HG03060 (cell line): ENCODE results near the gene ZSCAN10.
A peak's percentile ranks its signal among the peaks of the same experiment; 100 is the strongest.
"Not testable (repeated sequence)": the region's sequence is repeated elsewhere in the genome, so short reads cannot be mapped to it uniquely, and the experiment has no call there.

Experiments
- ATAC-seq: cut with Tn5 transposase; IDR thresholded peaks from one replicate; pipeline ENCODE4 v1.9.1; 2021; ENCODE audit warnings: low read depth, moderate number of reproducible peaks; ENCODE audit not compliant: unreplicated experiment

Gene ZSCAN10

DNA sequence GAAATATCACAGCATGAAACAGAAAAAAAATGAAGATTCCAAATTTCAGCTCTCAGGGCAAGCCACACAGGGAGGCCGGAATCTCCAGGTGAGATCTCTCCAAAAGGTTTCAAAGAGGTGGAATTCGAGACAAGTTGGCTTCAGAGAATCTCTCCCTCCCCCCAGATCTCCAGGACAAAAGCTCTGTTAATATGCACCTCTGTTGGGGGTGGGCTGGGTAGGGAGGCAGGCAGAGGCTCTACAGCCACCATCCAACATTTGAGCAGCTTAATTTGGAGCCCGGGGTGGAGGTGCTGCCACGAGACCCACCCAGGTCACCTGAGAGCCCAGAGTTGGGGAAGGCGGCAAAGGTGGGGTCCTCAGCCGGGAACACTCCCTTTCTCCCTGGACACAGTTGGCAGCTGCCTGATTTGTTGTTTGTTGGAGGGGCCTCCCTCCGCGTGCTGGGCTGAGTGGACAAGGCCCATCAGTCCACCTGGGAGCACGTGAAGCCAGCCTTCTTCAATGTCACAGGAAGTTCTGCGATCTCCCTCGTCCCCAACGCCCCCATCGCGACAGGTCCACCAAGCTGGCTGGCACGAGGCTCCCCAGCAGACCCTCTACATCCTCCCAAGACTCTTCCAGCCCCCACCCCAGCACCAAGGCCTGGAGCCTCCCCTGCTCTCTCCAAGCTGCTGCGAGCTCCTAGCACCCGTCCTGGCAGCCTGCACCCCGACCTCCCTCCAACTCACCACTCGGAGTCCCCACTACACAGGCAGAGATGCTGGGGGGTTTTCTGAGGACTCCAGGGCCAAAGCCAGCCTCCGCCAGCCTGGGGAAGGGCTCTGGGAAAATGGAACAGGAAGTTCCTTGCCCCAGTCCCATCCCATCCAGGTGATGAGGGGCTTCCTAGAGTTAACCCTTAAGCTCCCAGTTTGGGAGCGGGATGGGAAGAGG lies at the start of gene ZSCAN10:
ZSCAN10 (minus strand) TSS at position 836 of the 936 bp plus-strand sequence. CDS start 6,357 bp downstream, outside the sequence.
- no peak for ATAC-seq

DNA sequence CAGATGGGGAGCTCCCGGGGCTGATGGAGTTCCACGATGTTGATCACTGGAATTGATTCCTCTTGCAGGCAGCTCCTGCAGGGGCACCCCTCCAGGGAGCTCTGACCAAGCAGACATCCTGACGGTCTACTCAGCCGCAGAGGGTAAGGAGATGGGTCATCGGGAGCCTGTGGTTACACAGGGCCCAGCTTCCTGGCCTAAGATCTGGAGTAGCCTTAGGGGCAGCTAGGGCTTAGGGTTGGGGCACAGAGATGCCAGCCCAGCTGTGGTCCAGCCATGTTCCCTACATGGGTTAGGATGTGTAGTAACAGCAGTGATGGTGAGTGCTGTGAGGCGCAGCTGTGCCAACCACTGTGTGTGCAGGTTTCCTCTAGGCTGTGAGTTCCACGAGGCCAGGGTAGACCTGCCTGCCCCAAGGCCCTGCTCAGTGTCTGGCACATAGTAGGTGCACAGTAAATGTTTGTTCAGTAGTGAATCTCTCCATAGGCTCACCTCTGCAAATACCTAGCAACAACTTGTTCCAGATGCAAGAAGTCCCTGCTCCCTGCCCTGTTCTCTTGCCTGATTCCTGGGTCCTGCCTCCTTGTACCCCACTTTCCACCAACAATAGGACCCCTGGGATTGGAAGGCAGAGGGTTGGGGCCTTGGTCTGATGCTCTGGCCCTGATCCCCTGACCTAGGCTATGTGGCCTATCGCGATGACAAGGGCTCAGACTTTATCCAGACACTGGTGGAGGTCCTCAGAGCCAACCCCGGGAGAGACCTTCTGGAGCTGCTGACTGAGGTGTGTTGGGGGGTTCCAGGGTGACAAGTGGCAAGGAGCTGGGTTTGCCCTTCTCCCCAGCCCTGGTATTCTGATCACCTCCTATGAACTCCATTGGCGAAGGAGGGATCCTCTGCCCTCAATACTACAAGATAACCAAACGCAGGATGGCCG lies 49.4 kb upstream of the ZSCAN10 start:
- ATAC-seq, result no peak

DNA sequence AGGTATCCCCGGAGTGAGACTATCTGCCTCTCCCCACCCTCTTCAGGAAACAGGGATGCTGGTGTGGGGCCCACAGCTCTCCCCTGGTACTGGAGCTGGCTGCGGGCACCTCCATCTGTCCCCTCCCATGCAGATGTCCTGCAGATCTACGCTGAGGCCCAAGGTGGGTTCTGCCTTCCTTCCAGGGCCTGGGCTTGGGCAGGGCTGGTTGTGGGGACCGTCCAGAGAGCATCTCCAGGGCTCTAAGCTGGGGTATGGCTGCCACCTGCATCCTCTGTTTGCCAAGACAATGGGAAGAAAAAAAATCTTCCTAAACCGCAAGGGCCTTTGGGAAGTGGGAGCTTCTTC lies 48.6 kb upstream of the ZSCAN10 start:
- ATAC-seq, result no peak

DNA sequence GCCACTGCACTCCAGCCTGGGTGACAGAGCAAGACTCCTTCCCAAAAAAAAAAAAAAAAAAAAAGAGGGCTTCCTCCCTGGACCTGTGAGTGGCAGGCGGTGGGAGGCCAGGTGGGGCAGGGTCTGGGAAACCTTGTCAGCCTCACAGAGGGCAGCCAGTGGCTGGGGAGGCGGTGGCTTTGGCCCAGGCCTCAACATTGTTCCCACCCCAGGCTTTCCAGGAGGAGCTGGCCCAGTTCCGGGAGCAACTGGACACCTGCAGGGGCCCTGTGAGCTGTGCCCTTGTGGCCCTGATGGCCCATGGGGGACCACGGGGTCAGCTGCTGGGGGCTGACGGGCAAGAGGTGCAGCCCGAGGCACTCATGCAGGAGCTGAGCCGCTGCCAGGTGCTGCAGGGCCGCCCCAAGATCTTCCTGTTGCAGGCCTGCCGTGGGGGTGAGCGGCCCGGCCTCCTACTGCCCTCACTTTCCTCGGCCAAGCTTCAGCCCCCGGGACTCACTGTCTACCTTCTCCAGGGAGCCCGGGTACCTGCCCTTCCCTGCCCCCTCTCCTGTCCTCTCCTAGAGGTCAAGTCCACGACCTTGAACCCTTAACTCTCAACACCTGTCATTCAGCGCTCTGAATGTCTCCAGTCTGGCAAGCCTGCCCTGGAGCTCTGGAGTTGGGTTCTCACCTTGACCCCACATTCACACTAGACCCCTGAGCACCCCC lies 48.1 kb upstream of the ZSCAN10 start:
- ATAC-seq, result no peak

DNA sequence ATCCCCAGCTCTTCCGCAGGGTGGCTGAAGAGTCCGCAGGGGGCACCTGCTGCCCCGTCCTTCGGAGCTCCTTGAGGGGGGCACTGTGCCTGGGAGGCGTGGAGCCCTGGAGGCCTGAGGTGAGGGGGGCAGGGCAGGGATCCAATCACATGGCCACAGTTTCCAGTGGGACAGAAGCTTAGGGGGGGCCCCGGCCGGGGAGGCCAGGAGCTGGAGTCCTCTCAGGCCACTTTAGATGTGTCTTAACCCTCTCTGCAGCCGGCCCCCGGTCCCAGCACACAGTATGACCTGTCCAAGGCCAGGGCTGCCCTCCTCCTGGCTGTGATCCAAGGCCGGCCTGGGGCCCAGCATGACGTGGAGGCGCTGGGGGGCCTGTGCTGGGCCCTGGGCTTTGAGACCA lies 46.6 kb upstream of the ZSCAN10 start:
- ATAC-seq, result no peak

DNA sequence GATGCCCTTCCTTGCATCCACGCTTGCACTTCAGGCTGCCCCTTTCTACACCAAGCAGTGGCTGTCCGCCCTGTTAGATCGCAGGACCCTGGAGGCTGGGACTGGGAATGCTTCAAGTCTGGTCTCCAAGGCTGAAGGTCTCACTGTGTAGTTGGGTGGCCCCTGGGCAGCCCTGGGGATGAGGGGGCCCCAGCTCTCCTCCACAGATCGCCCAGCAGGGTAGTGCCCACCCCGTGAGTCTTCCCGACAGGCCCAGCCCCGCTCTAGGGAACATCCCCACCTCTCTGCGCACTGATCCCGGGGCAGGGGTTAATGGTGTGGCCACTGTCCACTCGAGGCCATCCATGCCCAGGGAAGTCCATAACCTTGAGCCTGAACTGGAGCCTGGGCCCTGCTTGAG lies 46.1 kb upstream of the ZSCAN10 start:
- no peak for ATAC-seq

DNA sequence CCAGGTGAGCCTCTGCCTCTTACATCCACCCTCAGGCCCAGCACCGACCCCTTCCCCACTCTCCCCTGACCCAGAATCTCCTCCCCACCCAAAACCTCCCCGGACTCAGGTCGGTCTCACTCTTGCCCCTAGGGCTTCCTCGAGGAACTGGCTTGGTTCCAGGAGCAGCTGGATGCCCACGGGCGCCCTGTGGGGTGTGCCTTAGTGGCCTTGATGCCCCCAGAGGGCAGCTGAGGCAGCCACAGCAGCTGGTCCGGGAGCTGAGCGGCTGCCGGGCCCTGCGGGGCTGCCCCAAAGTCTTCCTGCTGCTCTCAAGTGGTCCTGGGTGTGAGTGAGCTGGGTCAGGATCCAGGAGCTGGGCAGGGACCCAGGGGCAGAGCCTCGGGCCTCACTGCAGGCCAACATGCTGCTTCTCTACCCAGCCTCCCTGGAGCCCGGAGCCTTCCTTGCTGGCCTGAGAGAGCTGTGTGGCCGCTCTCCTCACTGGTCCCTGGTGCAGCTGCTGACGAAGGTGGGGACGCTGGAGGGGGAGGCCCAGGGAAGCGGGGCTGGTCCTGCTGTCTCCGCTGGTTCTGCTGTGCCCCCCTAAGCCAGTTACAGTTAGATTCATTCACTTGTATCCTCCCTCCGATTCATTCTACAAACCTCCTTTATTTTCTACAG lies 45.4 kb upstream of the ZSCAN10 start:
- no peak for ATAC-seq

DNA sequence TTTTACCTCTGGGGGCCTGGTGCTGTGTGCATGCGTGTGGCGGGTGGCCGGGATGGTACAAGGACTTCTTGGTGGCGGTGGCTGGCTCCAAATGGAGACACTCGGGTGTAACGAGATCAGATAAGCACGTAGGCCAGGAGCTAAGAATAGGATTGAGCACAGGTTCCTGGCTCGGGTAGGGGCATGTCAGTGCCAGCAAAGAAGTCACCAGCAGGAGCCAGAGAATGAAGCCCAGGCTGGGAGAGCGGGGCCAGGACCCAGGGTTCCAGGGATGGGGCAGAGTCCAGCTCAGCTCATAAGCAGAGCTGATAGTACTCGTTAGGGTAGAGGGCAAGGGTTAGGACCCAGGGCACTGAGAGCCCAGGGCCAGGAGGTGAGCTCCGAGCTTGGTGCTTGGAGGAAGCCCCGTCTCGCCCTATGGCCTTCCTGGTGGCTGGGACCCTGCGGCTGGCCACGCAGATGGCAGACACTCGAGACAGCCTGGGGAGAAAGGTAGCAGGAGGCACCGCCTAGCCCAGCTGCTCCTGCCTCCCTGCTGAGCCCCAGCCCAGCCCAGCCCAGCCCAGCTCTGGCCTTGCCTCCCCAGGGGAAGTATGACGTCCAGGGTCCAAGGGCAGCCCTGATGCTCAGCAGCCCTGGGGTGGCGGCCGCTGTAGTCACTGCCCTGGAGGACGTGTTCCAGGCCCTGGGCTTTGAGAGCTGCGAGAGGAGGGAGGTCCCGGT lies 44.7 kb upstream of the ZSCAN10 start:
- no peak for ATAC-seq

DNA sequence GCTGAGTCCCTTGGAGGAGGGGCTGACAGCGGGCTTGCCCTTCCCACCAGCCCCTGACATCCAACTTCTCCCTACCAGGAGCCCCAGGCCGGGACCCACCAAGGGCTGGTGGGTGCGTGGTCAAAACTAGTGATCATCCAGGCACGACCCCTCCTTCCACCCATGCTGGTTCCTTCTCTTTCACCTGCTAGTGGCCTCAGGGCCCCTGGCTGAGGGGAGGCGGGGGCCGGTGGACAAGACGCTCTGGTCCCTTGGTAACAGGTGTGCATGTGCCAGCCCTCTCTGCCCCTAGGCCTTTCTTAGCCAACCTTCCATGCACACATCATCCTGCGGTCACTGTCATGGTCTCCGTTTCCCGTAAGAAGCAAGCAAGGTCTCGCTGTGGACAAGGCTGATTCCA lies 44.1 kb upstream of the ZSCAN10 start:
- no peak for ATAC-seq

DNA sequence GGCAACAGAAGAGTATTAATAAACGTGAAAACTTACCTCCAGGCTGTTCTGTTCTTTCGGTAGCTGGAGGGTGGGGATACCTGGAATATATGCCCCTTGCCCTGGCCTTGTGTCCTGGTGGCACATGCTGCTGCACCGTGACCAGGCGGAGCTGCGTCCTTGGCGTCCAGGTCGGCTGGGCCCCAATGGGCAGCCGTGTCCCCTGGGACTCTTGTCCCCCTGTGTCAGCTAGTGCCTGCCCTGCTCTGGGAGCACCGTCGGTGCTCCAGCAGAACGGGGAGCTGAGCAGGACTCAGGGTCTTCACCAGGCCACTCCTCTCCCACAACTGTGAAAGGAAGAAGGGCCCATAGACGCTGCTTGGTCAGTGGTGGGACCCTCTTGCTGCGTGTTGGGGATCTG lies 43.7 kb upstream of the ZSCAN10 start:
- no peak for ATAC-seq

DNA sequence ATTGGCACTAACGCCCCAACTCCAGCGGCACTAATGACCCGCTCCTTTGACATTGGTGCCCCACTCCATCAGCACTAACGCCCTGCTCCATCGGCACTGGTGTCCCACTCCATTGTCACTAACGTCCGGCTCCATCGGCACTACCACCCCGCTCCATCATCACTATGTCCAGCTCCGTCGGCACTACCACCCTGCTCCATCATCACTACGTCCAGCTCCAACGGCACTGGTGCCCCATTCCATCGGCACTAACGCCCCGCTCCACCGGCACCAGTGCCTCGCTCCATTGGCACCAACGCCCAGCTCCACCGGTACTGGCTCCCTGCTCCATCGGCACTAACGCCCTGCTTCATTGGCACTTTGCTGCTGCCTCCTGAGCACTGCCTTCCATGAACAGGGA lies 43.2 kb upstream of the ZSCAN10 start:
- ATAC-seq, result no peak

DNA sequence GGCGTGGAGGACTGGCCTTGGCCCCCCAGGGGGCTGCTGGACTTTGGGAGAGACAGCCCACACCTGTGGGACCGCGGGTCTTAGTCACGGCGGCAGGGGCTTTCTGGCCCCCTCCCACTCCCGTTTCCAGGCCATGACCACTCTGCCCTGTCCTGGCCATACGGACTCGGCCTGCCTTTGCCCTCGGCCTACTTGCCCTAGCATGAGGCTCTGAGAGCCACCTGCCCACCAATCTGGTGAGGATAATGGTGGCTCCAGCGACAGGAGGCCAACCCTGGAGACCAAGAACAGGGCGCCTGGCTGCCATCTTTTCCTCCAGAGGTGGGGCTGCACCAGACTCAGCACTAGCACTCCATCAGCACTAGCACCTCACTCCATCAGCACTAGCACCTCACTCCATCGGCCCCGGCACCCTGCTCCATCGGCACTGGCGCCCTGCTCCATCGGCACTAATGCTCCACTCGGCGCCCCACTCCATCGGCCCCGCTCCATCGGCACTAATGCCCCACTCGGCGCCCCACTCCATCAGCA lies 42.8 kb upstream of the ZSCAN10 start:
- no peak for ATAC-seq

DNA sequence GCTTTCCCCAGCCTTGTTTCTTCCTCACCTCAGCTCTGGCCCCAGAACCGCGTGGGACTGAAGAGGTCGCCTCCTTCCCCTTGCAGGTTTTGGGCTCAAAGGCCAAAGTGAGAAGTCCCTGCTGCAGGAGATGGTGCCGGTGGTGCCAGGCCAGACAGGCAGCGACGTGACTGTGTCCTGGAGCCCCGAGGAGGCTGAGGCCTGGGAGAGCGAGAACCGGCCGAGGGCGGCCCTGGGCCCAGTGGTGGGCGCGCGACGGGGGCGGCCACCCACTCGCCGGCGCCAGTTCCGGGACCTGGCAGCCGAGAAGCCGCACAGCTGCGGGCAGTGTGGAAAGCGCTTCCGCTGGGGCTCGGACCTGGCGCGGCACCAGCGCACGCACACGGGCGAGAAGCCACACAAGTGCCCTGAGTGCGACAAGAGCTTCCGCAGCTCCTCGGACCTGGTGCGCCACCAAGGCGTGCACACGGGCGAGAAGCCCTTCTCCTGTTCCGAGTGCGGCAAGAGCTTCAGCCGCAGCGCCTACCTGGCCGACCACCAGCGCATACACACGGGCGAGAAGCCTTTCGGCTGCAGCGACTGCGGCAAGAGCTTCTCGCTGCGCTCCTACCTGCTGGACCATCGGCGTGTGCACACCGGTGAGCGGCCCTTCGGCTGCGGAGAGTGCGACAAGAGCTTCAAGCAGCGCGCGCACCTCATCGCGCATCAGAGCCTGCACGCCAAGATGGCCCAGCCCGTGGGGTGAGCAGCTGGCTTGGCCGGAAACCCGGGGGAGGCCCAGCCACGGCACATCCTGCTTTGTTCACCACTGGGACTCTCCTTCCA lies 41.7 kb upstream of the ZSCAN10 start:
- no peak for ATAC-seq

DNA sequence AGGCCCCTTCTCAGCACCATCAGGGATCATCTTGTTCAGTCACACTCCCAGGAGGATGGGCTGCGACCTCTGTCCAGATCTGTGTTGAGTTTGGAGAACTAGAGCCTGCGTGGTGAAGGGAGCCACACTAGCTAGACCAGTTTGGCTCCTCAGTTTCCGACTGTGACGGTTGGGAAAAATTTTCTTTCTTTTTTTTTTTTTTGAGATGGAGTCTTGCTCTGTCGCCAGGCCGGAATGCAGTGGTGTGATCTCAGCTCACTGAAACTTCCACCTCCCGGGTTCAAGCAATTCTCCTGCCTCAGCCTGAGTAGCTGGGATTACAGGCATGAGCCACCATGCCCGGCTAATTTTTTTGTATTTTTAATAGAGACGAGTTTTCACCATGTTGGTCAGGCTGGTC lies 40.5 kb upstream of the ZSCAN10 start:
- not testable (repeated sequence) for ATAC-seq

DNA sequence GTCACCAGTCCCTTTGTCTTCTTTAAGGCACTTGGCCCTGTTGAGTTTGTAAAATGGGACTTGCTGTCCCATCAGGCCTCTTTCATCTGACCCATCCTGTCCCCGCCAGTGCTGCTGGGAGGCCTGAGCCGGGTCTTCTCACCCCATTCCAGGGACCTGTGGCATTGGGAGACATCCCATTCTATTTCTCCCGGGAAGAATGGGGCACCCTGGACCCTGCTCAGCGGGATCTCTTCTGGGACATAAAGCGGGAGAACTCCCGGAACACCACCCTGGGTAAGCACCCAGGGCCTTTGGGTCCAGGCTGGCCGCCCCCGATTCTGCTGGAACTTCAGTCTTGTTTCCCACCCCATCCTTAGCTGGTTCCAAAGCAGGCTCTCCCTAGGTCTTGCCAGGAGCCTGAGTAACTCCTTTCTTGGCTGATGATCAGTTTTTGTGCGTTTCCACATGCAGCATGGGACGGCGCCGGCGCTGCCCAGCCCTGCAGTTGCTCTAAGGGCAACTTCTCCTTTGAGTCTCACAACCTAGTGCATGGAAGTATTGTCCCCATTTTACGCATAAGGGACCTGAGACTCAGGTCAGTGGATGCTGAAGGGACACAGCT lies 39.8 kb upstream of the ZSCAN10 start:
- no peak for ATAC-seq

DNA sequence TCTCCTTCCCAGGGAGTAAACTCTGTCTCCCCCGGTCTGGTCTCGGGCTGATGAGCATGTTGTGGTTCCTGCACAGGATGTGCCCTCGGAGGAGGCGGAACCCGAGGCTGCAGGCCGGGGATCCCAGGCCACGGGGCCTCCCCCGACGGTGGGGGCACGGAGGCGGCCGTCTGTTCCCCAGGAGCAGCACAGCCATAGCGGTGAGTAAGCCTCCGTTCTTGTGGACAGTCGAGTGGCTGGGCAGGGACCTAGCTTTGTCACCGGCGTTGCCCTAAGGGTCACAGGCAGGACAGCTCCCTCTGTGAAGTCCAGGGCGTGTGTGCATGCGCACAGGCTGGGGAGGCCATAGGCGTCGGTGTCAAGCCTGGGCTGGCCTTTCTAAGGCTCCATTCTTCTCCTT lies 39.2 kb upstream of the ZSCAN10 start:
- ATAC-seq, result no peak

DNA sequence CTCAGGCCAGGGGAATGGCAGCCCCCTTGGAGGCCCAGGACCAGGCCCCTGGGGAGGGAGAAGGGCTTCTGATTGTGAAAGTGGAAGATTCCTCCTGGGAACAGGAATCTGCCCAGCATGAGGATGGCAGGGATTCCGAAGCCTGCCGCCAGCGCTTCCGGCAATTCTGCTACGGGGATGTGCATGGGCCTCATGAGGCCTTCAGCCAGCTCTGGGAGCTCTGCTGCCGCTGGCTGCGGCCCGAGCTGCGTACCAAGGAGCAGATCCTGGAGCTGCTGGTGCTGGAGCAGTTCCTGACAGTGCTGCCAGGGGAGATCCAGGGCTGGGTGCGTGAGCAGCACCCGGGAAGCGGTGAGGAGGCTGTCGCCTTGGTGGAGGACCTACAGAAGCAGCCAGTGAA lies 38.2 kb upstream of the ZSCAN10 start:
- no peak for ATAC-seq

DNA sequence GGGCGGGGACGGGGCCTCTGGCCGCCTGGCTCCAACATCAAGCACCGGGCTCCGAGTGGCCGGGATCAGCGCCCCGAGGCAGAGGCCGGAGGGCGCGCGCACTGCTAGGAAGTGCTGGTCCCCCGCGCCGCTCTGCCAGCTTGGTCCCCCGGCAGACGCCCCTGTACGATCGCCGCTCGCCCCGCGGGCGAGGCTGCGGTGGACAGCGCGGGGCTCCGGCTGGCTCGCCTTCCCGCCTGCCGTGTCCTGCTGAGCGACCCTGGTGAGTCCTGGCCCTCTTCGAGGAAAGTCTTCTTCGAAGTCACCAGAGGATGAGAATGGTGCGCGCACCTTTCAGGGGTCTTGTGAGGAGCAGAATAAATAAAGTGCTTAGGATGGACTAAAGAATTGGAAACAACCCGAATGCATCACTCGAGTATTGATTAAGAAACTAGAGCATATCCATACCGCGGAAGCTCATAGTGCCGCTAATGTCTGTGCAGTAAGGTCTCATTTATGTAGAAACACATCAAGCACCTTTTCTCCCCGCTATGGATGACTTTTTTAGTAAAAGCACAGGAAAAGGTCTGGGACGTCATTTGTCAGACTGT lies 36.1 kb upstream of the ZSCAN10 start:
- peak; percentile 14 for ATAC-seq
